Measurements from ENCODE around the gene SYNPR.

Gene SYNPR

GRCh38 chr3:63384382-63384781 lies 106.3 kb downstream of the SYNPR start:
- DNase-seq (ENCODE audit: low read depth in 2 of 2): no peak

GRCh38 chr3:63385629-63386028 lies 107.5 kb downstream of the SYNPR start:
- no peak for DNase-seq (ENCODE audit: low read depth in 2 of 2)

GRCh38 chr3:63386568-63386967 lies 108.5 kb downstream of the SYNPR start:
- DNase-seq (ENCODE audit: low read depth in 2 of 2): no peak

- DNase-seq (ENCODE audit: low read depth in 2 of 2): no peak
Observed at GRCh38 chr3:63387568-63387967, 109.5 kb downstream of the SYNPR start.

GRCh38 chr3:63390710-63391230 lies 112.7 kb downstream of the SYNPR start:
- DNase-seq (ENCODE audit: low read depth in 2 of 2): no peak

- no peak for DNase-seq (ENCODE audit: low read depth in 2 of 2)
Observed at GRCh38 chr3:63395960-63396359, 117.9 kb downstream of the SYNPR start.

- no peak for DNase-seq (ENCODE audit: low read depth in 2 of 2)
Observed at GRCh38 chr3:63400246-63400860, 122.2 kb downstream of the SYNPR start.

GRCh38 chr3:63405882-63406281 lies 127.8 kb downstream of the SYNPR start:
- DNase-seq (ENCODE audit: low read depth in 2 of 2): no peak

GRCh38 chr3:63413523-63413922 lies 135.4 kb downstream of the SYNPR start:
- no peak for DNase-seq (ENCODE audit: low read depth in 2 of 2)

- DNase-seq (ENCODE audit: low read depth in 2 of 2): no peak
Observed at GRCh38 chr3:63414607-63415006, 136.5 kb downstream of the SYNPR start.

GRCh38 chr3:63429905-63430304 lies 151.8 kb downstream of the SYNPR start:
- DNase-seq (ENCODE audit: low read depth in 2 of 2): no peak

GRCh38 chr3:63430875-63431274 lies 152.8 kb downstream of the SYNPR start:
- DNase-seq (ENCODE audit: low read depth in 2 of 2): no peak

- DNase-seq (ENCODE audit: low read depth in 2 of 2): no peak
Observed at GRCh38 chr3:63437858-63438257, 159.8 kb downstream of the SYNPR start.

GRCh38 chr3:63438826-63439371 lies 160.8 kb downstream of the SYNPR start:
- DNase-seq (ENCODE audit: low read depth in 2 of 2): no peak

- DNase-seq (ENCODE audit: low read depth in 2 of 2): no peak
Observed at GRCh38 chr3:63441262-63441661, 163.2 kb downstream of the SYNPR start.

- no peak for DNase-seq (ENCODE audit: low read depth in 2 of 2)
Observed at GRCh38 chr3:63442918-63443317, 164.8 kb downstream of the SYNPR start.

GRCh38 chr3:63450023-63450422 lies 171.9 kb downstream of the SYNPR start:
- no peak for DNase-seq (ENCODE audit: low read depth in 2 of 2)

- DNase-seq (ENCODE audit: low read depth in 2 of 2): no peak
Observed at GRCh38 chr3:63450634-63451363, 172.7 kb downstream of the SYNPR start.

- DNase-seq (ENCODE audit: low read depth in 2 of 2): no peak
Observed at GRCh38 chr3:63456901-63457300, 178.8 kb downstream of the SYNPR start.

GRCh38 chr3:63458405-63458804 lies 180.3 kb downstream of the SYNPR start:
- DNase-seq (ENCODE audit: low read depth in 2 of 2): no peak

GRCh38 chr3:63462732-63463131 lies 184.6 kb downstream of the SYNPR start:
- no peak for DNase-seq (ENCODE audit: low read depth in 2 of 2)

- DNase-seq (ENCODE audit: low read depth in 2 of 2): no peak
Observed at GRCh38 chr3:63467392-63467791, 189.3 kb downstream of the SYNPR start.

GRCh38 chr3:63470745-63471144 lies 192.6 kb downstream of the SYNPR start:
- DNase-seq (ENCODE audit: low read depth in 2 of 2): no peak
